DMS 273 (cell line): ENCODE data around the gene PSMB5.

ENCODE experiments used
- DNase-seq: peaks from one replicate; lab custom pipeline; 2025; ENCODE audit not compliant: unreplicated experiment; lab: John Stamatoyannopoulos, UW

Gene PSMB5

DNA sequence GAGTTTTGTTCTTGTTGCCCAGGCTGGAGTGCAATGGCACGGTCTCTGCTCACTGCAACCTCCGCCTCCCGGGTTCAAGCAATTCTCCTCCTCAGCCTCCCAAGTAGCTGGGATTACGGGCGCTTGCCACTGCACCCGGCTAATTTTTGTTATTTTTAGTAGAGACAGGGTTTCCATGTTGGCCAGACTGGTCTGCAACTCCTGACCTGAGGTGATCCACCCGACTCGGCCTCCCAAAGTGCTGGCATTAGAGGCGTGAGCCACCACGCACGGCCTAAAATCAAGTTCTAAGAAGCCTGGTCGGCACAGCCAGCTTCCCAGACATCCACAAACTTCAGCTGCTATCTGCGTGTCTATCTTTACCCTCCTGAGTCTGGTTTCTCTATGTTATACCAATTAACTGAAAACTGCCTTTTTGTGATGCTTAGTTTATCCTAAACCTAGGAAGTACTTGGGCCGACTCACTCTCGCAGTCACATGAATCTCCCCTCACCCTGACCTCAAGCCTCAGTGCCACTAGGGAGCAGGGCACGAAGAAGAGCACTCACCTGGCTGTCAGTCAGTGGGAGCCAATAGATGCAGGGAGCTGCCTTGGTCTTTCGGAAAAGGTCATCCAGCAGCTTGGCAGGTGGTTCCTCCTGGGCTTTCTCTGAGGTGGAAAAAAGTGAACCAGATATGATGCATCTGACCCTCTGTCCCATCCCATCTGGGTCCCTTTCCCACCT is 26.0 kb upstream of the PSMB5 start:
- DNase-seq: no peak

DNA sequence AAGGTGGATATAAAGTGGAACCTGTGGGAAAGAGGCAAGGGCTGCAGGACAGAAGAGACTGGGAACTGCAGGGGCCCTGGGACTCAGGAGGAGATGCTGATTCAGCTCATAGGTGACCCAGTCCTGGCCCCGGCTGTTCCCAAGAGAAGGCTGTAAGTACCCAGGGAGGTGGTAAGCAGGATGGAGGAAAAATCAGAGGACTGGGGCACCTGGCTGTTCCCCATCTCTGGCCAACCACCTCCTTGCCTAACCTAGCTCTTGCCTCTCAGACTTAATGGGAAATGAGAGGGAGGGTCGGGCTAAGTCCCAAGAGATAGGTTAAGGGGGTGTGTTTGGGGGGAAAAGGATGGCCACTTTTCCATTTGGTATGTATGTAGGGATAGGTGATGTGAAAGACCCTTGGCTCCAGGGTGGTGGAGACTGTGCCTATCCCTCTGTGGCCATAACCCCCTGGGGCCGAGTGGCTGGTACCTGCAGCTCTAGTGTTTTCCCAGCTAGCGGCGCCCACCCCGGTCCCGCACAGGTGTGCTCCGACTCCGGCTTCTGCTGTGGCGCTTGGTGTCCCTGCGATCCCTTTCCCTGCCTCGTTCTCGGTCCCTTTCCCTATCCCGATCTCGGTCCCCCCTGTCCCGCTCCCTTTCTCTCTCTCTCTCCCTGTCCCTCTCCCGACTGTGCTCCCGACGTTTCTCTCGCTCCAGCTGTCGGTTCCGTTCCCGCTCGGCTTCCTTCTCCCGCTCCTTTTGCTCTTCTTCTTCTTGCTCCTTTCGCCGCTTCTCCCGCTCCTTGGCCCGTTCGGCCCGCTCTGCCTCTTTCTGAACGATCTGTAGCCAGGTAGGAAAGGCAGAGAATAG is 24.2 kb upstream of the PSMB5 start:
- DNase-seq: no peak

GRCh38 chr14:23057757-23058653 is 23.3 kb upstream of the PSMB5 start:
- no peak for DNase-seq

DNA sequence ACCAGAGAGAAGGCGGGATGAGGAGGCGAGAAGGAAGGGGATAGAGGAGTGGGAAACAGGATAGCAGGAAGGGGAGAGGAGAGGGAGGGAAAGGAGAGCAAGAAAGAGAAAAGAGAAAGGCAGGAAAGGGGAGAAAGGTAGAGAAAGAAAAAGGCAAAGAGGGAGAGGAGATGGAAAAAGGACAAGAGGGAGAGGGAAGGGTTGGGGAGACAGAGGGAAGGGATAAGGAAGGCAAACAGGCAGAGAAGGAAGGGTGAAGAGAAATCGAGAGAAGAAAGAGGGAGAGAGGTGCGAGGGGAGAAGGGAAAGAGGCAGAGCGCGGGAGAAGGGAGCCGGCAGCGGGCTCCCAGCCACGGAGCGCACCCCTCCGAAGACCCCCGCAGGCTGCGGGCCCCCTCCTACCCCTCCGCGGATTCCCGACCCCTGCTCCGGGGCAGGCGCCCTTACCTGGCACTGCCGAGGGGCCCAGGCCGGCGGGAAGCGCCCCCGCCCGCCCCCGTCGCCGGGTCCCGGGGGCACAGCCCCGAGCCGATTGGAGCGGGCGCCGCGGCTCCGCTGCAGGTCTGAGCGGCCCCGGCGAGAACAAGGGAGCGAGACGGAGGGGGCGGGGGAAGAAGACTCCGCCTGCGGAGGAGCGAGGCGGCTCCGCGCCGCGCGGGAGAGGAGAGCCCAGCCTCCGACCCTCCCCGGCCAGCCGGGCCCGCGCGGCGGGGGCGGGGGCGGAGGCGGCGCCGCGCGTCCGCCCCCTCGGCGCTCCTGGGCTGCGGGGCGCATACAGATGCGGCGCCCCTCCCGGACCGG is 22.5 kb upstream of the PSMB5 start, which contains the start of gene CDH24:
Gene CDH24, minus strand, starts transcription at position 565 of the 801 bp plus-strand sequence. CDS start 1,787 bp downstream, outside the sequence.
- DNase-seq: no peak

DNA sequence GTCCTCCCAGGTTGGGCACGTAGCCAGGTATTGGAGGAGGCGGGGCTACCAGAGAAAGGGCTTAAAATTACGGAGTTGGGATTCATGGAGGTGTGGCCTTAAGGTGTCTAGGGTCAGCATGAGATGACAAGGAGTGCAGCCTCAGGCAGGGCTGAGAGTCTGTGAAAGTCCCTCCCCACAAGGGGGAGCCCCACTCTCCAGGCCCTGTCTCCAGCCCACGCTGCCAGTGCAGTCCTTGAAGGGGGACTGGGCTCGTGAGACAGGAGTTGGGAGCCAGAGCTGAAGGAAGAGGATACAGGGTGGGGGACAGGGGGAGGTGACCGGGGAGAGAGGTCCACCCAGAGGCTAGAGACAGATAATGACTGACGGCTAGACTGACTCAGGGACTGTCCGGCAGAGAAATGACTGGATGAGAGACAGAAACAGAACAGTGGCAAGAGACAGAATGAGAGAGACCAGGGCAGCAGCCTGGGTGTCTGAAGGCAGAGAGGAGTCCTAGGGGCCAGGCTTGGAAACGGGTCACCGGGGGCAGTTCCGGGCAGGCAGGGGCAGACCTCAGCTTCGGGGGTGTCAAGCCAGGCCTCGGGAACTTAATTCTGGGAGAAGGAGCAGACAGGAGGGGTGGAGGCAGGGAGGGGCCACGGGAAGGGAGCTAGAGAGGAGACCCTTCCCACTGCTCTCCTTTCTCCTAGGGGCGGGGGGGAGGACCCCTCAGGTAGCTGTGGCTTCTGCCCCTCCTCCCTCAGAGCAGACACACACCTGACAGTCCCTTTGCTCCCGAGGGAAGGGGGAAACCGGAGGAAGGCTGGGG is 21.6 kb upstream of the PSMB5 start:
- no peak for DNase-seq

DNA sequence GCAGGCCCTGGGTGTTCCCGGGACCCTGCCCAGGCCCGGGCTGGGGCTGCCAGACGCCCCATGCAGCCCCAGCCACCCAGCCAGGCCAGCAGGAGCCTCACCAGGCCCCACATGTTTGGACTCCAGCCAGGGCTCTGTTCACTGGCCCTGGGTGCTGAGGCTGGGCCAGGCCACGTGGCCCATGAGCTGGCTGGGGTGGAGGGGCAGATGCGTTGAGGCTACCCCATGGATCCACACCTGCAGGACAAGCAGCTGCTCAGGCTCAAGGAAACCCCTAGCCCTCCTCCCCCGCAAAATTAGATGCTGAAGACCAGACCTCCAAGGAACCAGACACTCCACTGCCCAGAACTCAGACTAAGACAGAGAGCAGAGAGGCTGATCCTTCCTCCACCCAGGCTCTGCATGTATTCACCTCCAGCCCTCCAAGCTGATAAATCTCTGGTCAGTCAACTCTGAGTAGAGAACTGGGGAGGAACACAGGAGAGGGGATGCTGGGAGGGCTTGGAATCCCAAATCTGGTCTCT is 21.0 kb upstream of the PSMB5 start:
- DNase-seq: no peak

DNA sequence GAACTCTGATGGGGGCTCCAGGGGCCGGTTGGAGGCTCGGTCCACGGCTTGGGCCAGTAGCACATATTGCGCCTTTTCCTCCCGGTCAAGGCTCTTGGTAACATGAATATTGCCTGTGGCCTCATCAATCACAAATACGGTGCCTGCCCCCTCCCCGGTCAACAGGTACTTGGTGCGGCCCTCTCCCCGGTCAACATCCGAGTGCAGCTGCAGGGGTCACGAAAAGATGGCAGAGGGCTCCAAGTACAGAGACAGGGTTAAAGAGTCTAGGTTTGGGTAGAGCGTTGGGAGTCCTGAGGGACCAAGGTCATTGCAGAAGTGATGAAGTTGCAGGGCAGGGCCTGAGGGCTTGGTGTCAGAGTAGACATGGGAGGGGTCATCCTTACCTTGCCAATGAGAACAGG is 20.4 kb upstream of the PSMB5 start:
- DNase-seq: no peak

DNA sequence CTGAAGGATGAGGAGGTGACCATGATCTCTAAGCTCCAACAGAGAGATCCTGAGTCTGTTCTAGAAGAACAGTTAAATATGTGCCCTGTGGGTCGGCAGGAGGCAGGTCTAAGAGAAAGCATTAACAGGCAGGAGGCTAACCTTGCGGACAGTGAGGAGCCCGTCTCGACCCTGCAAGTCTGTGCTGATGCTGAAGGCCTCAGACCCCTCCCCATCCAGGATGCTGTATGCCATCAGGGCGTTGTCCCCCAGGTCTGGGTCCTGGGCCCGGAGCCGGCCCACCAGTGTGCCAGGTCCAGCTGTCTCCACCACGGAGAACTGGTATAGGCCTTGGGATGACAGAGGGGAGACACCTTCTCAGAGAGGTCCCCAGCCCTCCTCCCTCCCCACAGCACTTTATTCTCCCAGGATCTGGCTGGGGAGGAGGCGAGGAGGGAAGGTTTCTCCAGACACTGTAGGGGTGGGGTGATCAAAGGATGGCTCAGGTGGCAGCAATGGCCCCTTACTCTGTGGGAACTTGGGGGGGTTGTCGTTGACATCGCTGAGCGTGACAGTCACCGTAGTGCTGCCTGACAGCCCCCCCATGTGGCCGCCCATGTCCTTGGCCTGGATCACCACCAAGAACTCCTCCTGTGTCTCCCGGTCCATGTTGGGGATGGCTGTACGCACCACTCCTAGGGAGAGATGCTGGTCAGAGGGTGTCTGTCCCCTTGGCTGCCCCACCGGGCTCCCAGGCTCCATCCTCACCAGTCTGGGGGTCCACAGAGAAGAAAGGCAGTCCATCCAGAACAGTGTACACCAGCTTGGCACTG is 19.5 kb upstream of the PSMB5 start:
- no peak for DNase-seq

DNA sequence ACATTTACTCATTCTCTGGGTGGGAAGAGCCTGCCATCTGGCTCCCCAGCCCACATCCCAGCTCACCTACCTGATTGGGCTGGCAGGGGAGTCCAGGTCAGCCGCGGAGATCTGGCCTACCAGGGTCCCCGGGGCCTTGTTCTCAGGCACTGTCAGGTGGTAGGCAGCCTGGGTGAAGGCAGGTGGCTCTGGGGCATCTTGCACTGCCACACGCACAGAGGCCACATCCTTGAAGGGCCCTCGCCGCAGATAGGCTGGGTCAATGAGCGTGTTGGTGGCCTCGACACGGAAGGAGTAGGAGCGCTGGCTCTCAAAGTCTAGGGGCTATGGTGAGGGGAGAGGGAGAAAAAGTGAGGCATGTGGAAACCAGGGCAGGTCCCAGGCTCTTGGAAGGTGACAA is 18.7 kb upstream of the PSMB5 start:
- DNase-seq: no peak

DNA sequence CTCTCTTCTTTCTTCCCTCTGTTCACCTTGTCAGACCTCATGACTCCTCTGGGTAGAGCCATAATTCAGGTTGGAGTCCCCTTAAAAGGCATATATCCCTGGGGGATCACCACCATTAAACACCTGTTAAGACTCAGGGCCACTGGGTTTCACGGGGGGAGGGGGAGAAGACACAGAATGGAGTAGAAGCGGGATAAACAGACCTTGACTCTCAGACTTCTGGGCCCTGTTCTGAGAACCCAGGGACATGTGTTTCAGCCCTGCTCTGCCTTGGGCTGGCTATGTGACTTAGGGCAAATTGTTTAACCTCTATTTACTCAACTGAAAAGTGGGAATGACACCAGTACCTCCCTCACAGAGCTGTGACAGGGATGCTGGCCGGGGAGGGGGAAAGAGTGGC is 18.0 kb upstream of the PSMB5 start:
- no peak for DNase-seq

GRCh38 chr14:23052182-23052623 is 17.5 kb upstream of the PSMB5 start:
- no peak for DNase-seq

DNA sequence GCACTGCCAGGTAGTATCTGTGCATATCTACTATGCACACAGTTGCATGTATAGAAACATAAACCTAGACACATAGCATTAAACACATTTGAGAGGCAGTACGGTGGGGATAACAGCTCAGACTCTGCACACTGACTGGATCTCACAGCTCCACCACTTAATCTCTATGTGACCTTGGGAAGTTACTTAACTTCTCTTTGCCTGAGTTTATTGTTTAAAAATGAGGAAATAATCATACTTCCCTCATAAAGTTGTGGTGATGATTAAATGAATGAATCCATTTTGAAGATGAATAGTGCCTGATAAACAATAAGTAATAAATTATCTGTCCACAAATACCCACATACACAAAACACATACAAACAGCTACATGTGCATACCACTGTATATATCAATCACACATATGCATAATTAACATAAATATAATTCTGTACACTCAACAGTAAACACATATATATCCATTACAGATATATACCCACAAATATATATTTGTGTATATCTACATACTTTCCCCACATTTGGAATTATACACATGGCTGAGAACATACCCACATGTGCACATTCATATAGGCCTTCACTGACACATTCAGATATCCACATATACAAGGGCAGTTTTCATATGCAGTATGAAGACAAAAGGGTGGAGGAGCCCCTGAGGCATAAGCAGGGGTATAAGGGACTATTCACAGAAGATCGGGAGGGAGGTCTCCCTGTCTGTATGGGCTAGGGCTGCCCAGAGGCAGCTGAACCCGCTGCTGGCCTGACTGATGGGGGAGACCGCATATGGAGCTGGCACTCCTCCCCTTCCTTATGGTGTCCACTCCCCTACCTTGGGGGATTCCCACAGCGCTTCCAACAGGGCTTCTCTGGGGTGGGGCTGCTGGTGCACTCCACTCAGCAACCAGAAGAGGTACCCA is 16.7 kb upstream of the PSMB5 start:
- no peak for DNase-seq

GRCh38 chr14:23049011-23049410 is 14.3 kb upstream of the PSMB5 start:
- no peak for DNase-seq

GRCh38 chr14:23047751-23048693 is 13.3 kb upstream of the PSMB5 start:
- no peak for DNase-seq

- no peak for DNase-seq
Measured at GRCh38 chr14:23047034-23047634, 12.4 kb upstream of the PSMB5 start.
